Measurements from ENCODE around the gene PLEKHG5. TPM values are rescaled to one million over a fixed set of nuclear protein-coding genes. Genes with fewer than 3 reads are reported as not detected.
"Not testable (repeated sequence)": the region's sequence is repeated elsewhere in the genome, so short reads cannot be mapped to it uniquely, and the experiment has no call there.

The PLEKHG5 gene
- total RNA-seq, 1 donor = 5.1 TPM

- DNase-seq (ENCODE audit: low read depth) = no peak
- TF ChIP-seq CTCF (IDR thresholded peaks at IDR 0.05; ENCODE audit: insufficient read depth, low read length) = no peak
- H3K4me3 ChIP-seq (ENCODE audit: low read depth, low read length) = no peak overlapping the region
These were observed 3.2 kb upstream of the PLEKHG5 start for GRCh38 chr1:6494627-6495026.

GRCh38 chr1:6493834-6494223, 2.4 kb upstream of the PLEKHG5 start:
- not testable (repeated sequence) for DNase-seq (ENCODE audit: low read depth); H3K4me3 ChIP-seq (ENCODE audit: low read depth, low read length)

GRCh38 chr1:6491966-6492365, 499 bp upstream of the PLEKHG5 start:
- no peak for DNase-seq (ENCODE audit: low read depth)
- peak overlapping the region; percentile 88 for H3K4me3 ChIP-seq (ENCODE audit: low read depth, low read length)
- no peak for TF ChIP-seq CTCF (IDR thresholded peaks at IDR 0.05; ENCODE audit: insufficient read depth, low read length)

- peak overlapping the region; percentile 88 for H3K4me3 ChIP-seq (ENCODE audit: low read depth, low read length)
- DNase-seq (ENCODE audit: low read depth) = no peak
- TF ChIP-seq CTCF (IDR thresholded peaks at IDR 0.05; ENCODE audit: insufficient read depth, low read length) = no peak
These were observed 402 bp downstream of the PLEKHG5 start for GRCh38 chr1:6491081-6491449.

GRCh38 chr1:6490181-6491080, 1.0 kb downstream of the PLEKHG5 start:
- DNase-seq (ENCODE audit: low read depth) = peak; percentile 69
- TF ChIP-seq CTCF (IDR thresholded peaks at IDR 0.05; ENCODE audit: insufficient read depth, low read length) = no peak
- peak overlapping the region; percentile 88 for H3K4me3 ChIP-seq (ENCODE audit: low read depth, low read length)

GRCh38 chr1:6489799-6490180, 1.7 kb downstream of the PLEKHG5 start:
- peak overlapping the region; percentile 88 for H3K4me3 ChIP-seq (ENCODE audit: low read depth, low read length)
- peak; percentile 70 for DNase-seq (ENCODE audit: low read depth)
- TF ChIP-seq CTCF (IDR thresholded peaks at IDR 0.05; ENCODE audit: insufficient read depth, low read length) = peak; percentile 95

- peak overlapping the region; percentile 88 for H3K4me3 ChIP-seq (ENCODE audit: low read depth, low read length)
- no peak for DNase-seq (ENCODE audit: low read depth)
- TF ChIP-seq CTCF (IDR thresholded peaks at IDR 0.05; ENCODE audit: insufficient read depth, low read length) = no peak
These were observed 2.1 kb downstream of the PLEKHG5 start for GRCh38 chr1:6489383-6489765.
